Measurements from ENCODE around the gene PLA2R1. TPM values are rescaled to one million over a fixed set of nuclear protein-coding genes. Genes with fewer than 3 reads are reported as not detected.

The PLA2R1 gene
- total RNA-seq, 1 donor from 2014 or later: 0.34 TPM

DNA sequence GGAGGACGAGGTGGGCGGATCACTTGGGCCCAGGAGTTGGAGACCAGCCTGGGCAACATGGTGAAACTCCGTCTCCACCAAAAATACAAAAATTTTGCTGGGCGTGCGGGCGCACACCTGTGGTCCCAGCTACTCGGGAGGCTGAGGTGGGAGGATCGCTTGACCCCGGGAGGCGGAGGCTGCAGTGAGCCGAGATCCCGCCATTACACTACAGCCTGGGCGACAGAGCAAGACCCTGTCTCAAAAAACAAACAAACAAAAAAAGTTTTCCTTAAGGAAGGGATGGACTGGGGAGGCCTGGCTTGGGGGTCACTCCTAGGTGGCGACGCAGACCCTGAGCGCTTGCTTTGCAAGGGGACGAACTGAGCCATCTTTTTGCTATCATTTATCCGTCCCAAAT, 882 bp downstream of the PLA2R1 start:
- H3K27me3 Mint-ChIP-seq (ENCODE audit: unreplicated experiment): peaks cover 6% of the 10 kb centered on the region
- DNase-seq: no peak
- TF ChIP-seq, protein P1, sequence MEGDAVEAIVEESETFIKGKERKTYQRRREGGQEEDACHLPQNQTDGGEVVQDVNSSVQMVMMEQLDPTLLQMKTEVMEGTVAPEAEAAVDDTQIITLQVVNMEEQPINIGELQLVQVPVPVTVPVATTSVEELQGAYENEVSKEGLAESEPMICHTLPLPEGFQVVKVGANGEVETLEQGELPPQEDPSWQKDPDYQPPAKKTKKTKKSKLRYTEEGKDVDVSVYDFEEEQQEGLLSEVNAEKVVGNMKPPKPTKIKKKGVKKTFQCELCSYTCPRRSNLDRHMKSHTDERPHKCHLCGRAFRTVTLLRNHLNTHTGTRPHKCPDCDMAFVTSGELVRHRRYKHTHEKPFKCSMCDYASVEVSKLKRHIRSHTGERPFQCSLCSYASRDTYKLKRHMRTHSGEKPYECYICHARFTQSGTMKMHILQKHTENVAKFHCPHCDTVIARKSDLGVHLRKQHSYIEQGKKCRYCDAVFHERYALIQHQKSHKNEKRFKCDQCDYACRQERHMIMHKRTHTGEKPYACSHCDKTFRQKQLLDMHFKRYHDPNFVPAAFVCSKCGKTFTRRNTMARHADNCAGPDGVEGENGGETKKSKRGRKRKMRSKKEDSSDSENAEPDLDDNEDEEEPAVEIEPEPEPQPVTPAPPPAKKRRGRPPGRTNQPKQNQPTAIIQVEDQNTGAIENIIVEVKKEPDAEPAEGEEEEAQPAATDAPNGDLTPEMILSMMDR (IDR thresholded peaks at IDR 0.05; ENCODE audit: partially characterized antibody, unreplicated experiment): no peak
- H3K36me3 Mint-ChIP-seq (ENCODE audit: unreplicated experiment): peaks cover 9% of the 10 kb centered on the region
- H3K4me1 Mint-ChIP-seq (ENCODE audit: low read depth, unreplicated experiment): no peaks in the 10 kb centered on the region
- H3K4me3 Mint-ChIP-seq (ENCODE audit: unreplicated experiment): no peak overlapping the region
- no peak overlapping the region for H3K27ac Mint-ChIP-seq (ENCODE audit: unreplicated experiment)
- H3K9me3 Mint-ChIP-seq (ENCODE audit: unreplicated experiment): peaks cover 9% of the 10 kb centered on the region

DNA sequence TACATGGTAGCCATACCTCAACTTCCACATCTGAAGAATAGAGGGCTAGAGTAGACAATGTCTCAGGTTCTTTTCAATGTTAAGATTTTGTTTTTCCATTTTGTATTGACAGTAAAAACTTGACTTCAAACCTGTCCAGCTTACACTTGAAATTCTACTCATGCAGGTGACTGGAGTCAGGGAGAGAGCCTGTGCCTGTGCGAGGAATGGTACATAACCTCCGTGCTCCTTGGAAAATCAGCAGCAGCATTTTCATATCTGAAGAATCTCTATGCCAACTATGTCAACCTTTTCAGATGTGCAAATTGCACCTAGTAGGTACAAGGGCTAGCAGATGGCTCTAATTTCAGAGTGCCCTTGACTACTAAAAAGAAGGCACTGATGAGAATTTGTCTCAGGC, 2.1 kb downstream of the PLA2R1 start:
- TF ChIP-seq, protein P1 (IDR thresholded peaks at IDR 0.05; ENCODE audit: partially characterized antibody, unreplicated experiment): no peak
- Mint-ChIP-seq H3K36me3 (ENCODE audit: unreplicated experiment) (peaks cover 5% of the 10 kb centered on the region), H3K4me3 (ENCODE audit: unreplicated experiment) (no peak overlapping the region), H3K27me3 (ENCODE audit: unreplicated experiment) (peaks cover 6% of the 10 kb centered on the region), H3K9me3 (ENCODE audit: unreplicated experiment) (peaks cover 9% of the 10 kb centered on the region), H3K27ac (ENCODE audit: unreplicated experiment) (no peak overlapping the region), H3K4me1 (ENCODE audit: low read depth, unreplicated experiment) (no peaks in the 10 kb centered on the region)
- no peak for DNase-seq

DNA sequence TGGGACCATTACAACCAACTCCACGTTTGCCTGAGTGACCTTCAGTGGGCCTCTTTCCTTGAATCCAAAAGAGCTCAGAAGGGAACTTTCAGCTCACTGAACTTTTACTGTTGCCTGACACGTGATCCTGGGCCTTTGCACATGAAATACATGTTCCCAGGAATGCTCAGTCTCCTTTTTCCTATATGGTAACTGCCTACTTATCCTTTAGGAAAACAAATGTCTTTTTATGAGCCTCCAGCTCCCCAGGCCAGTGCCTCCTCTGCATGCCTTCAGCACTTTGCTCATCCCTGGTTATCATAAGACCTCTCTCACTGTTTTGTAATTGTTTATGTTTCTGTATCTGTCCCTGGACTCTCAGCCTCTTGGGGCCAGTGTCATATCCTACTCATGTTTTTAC, 5.1 kb downstream of the PLA2R1 start:
- Mint-ChIP-seq H3K27me3 (ENCODE audit: unreplicated experiment) (no peaks in the 10 kb centered on the region), H3K36me3 (ENCODE audit: unreplicated experiment) (peaks cover 5% of the 10 kb centered on the region), H3K27ac (ENCODE audit: unreplicated experiment) (no peak overlapping the region)

DNA sequence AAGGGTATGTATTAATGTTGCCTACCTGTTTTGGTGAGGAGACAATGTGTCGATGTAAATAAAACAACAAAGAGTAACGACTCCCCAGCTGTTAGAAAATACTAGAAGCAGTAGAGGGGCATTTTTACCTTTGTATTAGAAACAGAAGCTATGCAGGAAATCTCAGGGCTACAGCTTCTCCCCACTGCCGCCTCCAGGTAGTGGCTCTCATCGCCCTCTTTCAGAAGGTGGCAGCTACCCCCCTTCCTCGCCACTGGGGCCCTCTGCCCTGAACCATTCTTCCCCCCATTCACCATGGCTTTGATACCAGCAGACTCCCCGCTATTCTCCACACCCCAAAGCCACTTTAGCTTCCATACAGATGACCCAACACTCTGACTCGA, 6.7 kb downstream of the PLA2R1 start:
- H3K27me3 Mint-ChIP-seq (ENCODE audit: unreplicated experiment): no peaks in the 10 kb centered on the region
- DNase-seq: no peak
- TF ChIP-seq, protein P1 (IDR thresholded peaks at IDR 0.05; ENCODE audit: partially characterized antibody, unreplicated experiment): no peak
- no peaks in the 10 kb centered on the region for H3K4me1 Mint-ChIP-seq (ENCODE audit: low read depth, unreplicated experiment)
- H3K9me3 Mint-ChIP-seq (ENCODE audit: unreplicated experiment): no peaks in the 10 kb centered on the region
- H3K4me3 Mint-ChIP-seq (ENCODE audit: unreplicated experiment): no peak overlapping the region
- H3K27ac Mint-ChIP-seq (ENCODE audit: unreplicated experiment): no peak overlapping the region
- H3K36me3 Mint-ChIP-seq (ENCODE audit: unreplicated experiment): peaks cover 5% of the 10 kb centered on the region

More for the DNA sequence above, 5.1 kb downstream of the PLA2R1 start:
- Mint-ChIP-seq H3K9me3 (ENCODE audit: unreplicated experiment) (no peaks in the 10 kb centered on the region), H3K4me3 (ENCODE audit: unreplicated experiment) (no peak overlapping the region), H3K4me1 (ENCODE audit: low read depth, unreplicated experiment) (no peaks in the 10 kb centered on the region)
- DNase-seq: no peak
- TF ChIP-seq, protein P1 (IDR thresholded peaks at IDR 0.05; ENCODE audit: partially characterized antibody, unreplicated experiment): no peak

DNA sequence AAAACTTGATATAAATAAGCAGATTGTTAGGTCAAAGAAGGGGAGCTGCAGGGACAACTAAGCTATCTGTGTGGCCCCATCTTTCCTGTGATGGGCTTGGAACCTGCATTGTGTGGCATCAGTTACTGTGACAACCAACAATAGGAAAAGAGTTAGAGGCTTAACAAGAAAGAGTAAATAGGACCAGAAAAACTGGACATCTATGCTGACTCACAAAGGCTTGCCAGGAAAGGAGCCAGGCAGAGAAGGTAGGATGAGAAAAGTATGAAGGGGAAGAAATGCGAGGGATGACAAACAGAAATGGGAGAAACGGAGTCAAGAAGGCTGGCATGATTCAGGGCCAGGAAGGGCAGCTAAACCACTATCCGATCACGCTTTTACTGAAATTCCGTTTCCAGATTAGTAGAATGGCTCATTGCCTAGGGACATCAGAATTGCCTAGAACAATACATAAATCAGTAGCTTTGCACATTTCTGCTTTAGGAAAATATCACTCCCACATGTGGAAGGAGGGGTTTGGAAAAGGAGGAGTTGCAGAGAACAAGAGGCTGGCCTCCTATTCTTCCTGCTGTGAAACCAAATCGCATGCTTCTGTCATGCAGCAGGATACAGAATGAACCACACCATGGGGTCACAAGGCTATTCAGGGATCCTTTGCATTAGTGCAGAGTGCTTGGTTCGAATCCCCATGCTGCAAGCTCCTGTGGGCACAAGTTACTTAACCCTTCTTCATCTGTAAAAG, 7.3 kb downstream of the PLA2R1 start:
- no peaks in the 10 kb centered on the region for H3K9me3 Mint-ChIP-seq (ENCODE audit: unreplicated experiment)
- TF ChIP-seq, protein P1 (IDR thresholded peaks at IDR 0.05; ENCODE audit: partially characterized antibody, unreplicated experiment): no peak
- no peaks in the 10 kb centered on the region for H3K27me3 Mint-ChIP-seq (ENCODE audit: unreplicated experiment)
- no peak for DNase-seq
- H3K4me1 Mint-ChIP-seq (ENCODE audit: low read depth, unreplicated experiment): no peaks in the 10 kb centered on the region
- H3K36me3 Mint-ChIP-seq (ENCODE audit: unreplicated experiment): peaks cover 5% of the 10 kb centered on the region
- H3K27ac Mint-ChIP-seq (ENCODE audit: unreplicated experiment): no peak overlapping the region
- no peak overlapping the region for H3K4me3 Mint-ChIP-seq (ENCODE audit: unreplicated experiment)
